NCI-H2171 treated with DMSO at 0.1 percent for 48 hours (cell line): ENCODE results near the gene PAPPA2.
A peak's percentile ranks its signal among the peaks of the same experiment; 100 is the strongest.
"Not testable (repeated sequence)": the region's sequence is repeated elsewhere in the genome, so short reads cannot be mapped to it uniquely, and the experiment has no call there.

Experiments
- DNase-seq: peaks from one replicate; lab custom pipeline; 2025; lab: John Stamatoyannopoulos, UW

Gene PAPPA2, protein sequence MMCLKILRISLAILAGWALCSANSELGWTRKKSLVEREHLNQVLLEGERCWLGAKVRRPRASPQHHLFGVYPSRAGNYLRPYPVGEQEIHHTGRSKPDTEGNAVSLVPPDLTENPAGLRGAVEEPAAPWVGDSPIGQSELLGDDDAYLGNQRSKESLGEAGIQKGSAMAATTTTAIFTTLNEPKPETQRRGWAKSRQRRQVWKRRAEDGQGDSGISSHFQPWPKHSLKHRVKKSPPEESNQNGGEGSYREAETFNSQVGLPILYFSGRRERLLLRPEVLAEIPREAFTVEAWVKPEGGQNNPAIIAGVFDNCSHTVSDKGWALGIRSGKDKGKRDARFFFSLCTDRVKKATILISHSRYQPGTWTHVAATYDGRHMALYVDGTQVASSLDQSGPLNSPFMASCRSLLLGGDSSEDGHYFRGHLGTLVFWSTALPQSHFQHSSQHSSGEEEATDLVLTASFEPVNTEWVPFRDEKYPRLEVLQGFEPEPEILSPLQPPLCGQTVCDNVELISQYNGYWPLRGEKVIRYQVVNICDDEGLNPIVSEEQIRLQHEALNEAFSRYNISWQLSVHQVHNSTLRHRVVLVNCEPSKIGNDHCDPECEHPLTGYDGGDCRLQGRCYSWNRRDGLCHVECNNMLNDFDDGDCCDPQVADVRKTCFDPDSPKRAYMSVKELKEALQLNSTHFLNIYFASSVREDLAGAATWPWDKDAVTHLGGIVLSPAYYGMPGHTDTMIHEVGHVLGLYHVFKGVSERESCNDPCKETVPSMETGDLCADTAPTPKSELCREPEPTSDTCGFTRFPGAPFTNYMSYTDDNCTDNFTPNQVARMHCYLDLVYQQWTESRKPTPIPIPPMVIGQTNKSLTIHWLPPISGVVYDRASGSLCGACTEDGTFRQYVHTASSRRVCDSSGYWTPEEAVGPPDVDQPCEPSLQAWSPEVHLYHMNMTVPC (N-terminal part only)

DNA sequence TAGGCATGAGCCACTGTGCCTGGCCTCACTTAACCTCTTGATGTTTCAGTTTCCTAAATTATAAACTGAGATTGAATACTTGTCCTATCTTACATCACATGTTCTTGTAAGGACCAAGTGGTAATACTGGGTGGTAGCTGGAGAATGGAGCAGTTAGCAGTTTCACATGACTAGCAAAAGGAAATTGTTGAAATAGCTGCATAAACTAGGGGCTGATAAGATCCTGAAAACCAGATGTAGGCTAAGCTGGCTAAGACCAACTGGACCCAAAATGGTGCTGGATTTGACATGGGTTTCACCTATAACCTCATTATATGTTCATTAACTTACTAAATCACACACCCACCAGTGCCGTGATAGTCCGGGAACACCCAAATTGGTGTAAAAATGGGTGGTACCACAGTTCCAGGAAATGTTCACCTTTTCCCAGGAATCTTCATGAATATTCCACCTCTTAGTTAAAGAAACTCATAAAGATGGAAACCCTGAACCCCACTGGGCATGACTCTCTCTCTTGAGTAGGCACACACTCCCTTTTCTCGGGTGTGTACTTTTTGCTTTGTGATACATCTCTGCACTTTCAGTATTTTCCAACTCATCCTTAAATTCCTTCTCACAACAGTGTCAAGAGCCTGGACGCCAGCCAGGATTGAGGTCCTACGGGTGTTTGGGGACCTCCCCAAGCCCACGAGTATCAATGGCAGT is at the start of gene PAPPA2:
PAPPA2 (plus strand) TSS at position 502 of the 705 bp plus-strand sequence. CDS start 93,148 bp downstream, outside the sequence.
- DNase-seq: no peak

DNA sequence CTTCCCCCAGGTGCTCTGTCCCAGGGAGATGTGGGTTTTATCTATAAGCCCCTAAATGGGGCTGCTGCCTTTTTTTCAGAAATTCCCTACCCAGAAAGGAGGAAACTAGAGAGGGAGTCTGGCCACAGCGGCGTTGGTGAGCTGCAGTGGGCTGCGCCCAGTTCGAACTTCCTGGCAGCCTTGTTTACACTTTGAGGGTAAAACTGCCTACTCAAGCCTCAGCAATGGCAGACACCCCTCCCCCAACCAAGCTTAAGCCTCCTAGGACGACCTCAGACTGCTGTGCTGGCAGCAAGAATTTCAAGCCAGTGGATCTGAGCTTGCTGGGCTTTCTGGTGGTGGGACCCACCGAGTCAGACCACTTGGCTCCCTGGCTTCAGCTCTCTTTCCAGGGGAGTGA is 46.2 kb upstream of the PAPPA2 start:
- no peak for DNase-seq

DNA sequence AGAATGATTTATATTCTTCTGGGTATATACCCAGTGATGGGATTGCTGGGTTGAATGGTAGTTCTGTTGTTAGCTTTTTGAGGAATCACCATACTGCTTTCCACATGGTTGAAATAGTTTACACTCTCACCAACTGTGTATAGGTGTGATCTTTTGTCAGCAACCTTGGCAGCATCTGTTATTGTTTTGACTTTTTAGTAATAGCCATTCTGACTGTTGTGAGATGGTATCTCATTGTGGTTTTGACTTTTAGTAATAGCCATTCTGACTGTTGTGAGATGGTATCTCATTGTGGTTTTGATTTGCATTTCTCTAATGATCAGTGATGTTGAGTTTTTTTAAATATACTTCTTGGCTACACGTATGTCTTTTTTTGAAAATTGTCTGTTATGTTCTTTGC is 43.4 kb upstream of the PAPPA2 start:
- DNase-seq: not testable (repeated sequence)

DNA sequence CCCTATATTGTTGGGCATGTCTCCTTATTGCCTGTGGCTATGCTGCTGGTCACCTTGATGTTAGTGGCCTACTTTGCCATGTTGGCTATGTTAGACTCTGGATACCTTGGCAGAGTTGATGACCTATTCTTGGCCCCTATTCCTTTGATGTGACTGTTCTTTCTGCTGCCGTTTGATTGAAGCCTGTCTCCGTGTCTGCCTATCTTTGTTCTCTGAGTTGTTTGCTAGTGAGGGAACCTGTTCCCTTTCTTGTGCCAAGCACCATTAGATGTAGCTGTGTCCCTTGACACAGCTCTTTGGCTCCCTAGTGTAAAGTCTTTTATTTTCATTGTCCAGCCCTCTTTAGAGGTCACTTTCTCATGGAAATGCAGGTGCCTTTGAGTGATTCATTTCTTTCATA is 28.7 kb upstream of the PAPPA2 start:
- DNase-seq: no peak

DNA sequence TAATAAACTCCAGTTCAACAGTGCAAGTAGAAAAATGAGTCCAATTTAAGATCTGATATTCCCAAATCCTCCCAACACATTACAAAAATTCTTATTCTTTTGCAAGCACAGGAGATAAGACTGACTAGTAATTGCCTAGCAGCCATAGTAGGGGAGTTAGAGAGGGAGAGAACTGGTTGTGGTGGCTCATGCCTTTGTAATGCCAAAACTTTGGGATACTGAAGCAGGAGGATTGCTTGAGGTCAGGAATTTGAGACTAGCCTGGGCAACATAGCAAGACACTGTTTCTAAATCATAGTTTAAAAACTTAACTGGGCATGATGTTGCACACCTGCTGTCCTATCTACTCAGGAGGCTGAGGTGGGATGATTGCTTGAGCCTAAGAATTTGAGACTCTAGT is 26.7 kb upstream of the PAPPA2 start:
- no peak for DNase-seq

GRCh38 chr1:176440176-176440575 is 22.8 kb upstream of the PAPPA2 start:
- DNase-seq: no peak

GRCh38 chr1:176444286-176444685 is 18.7 kb upstream of the PAPPA2 start:
- DNase-seq: no peak

DNA sequence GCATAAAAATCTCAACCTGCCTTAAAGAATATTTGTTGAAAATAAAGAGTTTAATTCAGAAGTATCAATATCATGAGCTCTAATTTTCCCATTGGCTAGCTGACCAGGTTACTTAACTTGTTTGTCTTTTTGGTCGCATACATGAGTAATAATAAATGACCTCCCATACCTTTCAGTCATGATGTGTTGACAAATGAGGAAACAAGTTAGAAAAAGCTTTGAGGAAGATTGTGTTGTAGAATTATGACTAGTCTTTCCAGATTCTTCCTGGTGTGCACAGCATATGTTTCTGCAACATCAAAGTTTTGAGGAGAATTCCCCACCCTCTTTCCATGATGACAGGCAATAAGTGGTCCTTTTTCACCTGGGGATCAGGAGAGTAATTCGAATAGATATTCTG is 17.6 kb upstream of the PAPPA2 start:
- DNase-seq: no peak

DNA sequence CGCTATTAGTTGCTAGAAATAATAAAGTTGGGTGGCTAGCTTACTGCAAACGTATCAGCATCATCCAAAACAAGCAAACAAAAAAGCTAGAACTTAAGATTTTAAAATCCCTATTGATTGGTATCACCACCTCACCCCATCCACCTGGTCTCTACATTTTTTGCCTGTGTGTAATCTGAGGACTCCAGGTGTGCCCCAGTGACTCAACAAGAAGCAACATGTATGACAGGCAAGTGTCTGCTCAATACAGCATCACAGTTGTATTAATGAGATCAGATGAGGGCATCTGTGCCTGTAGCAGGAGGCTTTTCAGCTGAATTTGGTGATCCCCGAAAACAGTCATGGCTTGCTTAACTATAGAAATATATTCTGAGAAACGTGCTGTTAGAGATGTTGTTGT is 14.6 kb upstream of the PAPPA2 start:
- DNase-seq: peak; percentile 67

GRCh38 chr1:176450526-176450925 is 12.4 kb upstream of the PAPPA2 start:
- no peak for DNase-seq

GRCh38 chr1:176451741-176452140 is 11.2 kb upstream of the PAPPA2 start:
- DNase-seq: not testable (repeated sequence)

GRCh38 chr1:176456795-176457194 is 6.2 kb upstream of the PAPPA2 start:
- DNase-seq: no peak

GRCh38 chr1:176460544-176461336 is 2.2 kb upstream of the PAPPA2 start:
- DNase-seq: no peak

DNA sequence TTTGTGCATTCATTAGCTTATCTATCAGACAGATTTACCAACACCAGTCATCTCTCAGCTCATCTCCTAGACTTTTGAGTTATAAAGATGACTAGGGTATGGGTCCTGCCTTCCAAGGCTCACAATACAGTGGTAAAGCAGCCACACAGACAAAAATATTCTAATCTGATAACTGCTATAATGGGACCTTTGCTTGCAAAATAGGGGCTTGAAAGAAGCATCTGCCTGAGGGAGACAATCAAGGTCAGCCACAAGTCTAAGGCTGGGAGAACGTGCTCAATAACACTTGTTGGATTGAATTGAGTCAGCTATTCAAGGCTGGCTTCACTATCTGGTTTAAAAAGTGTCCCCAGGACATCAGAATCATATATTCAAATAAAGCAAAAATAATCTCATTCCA is 1.4 kb upstream of the PAPPA2 start:
- no peak for DNase-seq

- peak; percentile 10 for DNase-seq
These were observed 3.5 kb downstream of the PAPPA2 start for GRCh38 chr1:176466514-176466913.

- DNase-seq: no peak
These were observed 6.6 kb downstream of the PAPPA2 start for GRCh38 chr1:176469450-176470010.

DNA sequence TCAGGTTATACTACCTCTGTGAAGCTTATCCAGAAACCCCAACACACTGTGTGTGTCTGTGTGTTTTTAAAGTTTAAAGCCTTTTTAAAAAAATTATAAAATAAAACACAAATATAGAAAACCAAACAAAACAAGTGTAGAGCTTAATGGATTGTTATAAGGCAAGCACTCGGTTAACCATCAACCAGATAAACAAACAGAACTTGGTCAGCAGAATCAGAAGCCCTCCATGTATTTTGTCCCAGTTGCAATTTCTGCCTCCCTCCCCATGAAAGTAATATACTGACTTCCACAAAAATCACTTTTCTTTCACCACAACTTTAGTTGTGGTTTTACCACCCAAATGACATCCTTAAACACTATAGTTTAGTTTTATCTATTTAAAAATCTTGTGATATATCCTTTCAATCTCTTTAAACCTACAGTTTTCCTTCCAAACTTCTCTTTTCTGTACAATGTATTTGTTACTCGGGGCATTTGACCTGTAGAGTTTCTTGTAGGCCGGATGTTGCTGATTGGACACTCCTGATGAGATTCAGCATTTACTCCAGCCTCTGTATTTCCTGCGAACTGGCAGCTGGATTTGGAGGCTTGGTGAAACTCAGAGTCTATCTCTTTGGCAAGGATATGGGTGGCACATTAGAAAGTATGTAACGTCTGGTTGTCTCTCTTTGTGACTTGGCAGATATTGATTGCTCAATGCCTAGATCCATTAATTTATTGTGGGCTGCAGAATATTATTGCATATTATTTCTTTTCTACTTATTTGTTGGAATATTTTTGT is 8.6 kb downstream of the PAPPA2 start:
- no peak for DNase-seq

DNA sequence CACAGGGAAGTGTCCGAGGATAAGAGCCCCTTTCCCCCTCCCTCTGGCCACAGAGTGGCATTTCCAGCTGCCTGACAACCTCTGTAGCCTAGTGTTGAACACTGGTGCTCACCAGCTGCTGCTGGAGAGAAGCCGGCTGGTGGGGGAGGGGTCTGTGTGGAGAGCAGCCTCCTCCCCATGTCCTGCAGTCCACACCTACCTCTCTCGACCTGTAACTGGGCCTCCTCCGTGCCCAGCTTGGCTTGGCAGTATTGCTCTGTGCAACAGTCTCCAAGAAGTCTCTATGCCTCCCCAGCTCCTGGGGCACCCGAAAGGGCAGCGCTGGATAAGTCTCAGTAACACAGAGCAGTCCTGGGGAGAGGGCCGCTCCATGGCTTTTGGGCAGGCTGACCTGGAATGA is 17.0 kb downstream of the PAPPA2 start:
- no peak for DNase-seq

DNA sequence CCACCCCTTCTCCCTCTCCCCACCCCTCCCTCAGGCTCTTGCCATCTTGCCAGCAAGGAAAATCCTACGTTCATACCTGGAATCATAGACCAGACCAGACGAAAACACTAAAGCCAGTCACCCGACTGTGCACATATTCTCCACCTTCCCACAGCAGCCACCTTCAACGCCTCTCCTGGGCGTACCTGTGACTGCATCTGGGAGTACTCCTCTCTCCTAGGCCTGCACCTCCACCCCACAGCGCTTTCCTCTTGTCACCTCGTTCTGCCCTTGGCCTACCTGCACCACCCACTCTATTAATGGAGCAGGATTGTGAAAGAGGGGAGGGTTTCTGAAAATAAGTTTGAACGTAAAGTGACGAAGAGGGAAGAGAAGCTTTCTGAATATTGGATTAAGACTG is 17.8 kb downstream of the PAPPA2 start:
- no peak for DNase-seq

DNA sequence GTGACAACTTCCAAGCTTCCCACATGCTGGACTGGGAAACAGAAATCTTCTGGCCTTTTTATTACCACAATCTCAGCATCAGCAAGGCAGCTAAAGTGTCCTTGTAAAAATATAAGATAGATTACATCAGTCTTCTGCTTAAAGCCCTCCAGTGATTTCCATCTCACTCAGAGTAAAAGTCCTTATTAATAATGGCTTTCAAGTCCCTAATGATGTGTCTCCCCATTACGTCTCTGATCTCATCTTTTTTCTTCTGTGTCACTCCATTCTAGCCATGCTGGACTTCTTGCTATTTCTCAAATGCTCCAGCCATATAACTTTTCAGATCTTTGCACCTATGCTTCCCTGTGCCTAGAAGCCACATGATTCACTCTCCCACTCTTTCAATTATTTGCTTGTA is 22.1 kb downstream of the PAPPA2 start:
- DNase-seq: no peak
